Progenitor cell of endocrine pancreas (in vitro differentiated cells): Measurements from ENCODE around the gene PDCD7. TPM values are rescaled to one million over a fixed set of nuclear protein-coding genes. Genes with fewer than 3 reads are reported as not detected.

Experiments
- DNase-seq: peaks from one replicate; pipeline ENCODE4 v3.0.0; 2021; ENCODE audit warnings: low spot score; ENCODE audit not compliant: unreplicated experiment
- H3K27ac Mint-ChIP-seq: 2 replicates; pipeline ENCODE4 v1.8.0; 2021; ENCODE audit warnings: mild to moderate bottlenecking, moderate library complexity, mixed read lengths
- H3K27me3 Mint-ChIP-seq: 2 replicates; pipeline ENCODE4 v1.8.0; 2021; ENCODE audit warnings: mixed read lengths
- H3K36me3 Mint-ChIP-seq: 2 replicates; pipeline ENCODE4 v1.8.0; 2022; ENCODE audit warnings: mixed read lengths; ENCODE audit not compliant: insufficient read depth
- H3K4me1 Mint-ChIP-seq: 2 replicates; pipeline ENCODE4 v1.8.0; 2021; ENCODE audit warnings: low read depth, mixed read lengths
- H3K4me3 Mint-ChIP-seq: 2 replicates; pipeline ENCODE4 v1.8.0; 2021; ENCODE audit warnings: low read depth, mild to moderate bottlenecking, moderate library complexity, mixed read lengths
- H3K9me3 Mint-ChIP-seq: 2 replicates; pipeline ENCODE4 v1.8.0; 2021; ENCODE audit warnings: low read depth, mixed read lengths
- CTCF ChIP-seq: fragments of 200-600 bp; sonication (generic); IDR thresholded peaks from one replicate; pipeline ENCODE4 v1.5.0; 2021; ENCODE audit warnings: antibody characterized with exemption, mild to moderate bottlenecking; ENCODE audit not compliant: unreplicated experiment
- total RNA-seq: library from RNA; stranded (reverse); gene quantifications from 2 replicates; pipeline ENCODE4 v1.2.1, GENCODE V29; 2021

PDCD7 gene
- total RNA-seq, 1 donor from 2014 or later = 34.4 TPM

- Mint-ChIP-seq H3K9me3 (peaks cover 5% of the 10 kb centered on the region), H3K27me3 (peaks cover 29% of the 10 kb centered on the region), H3K27ac (no peak overlapping the region), H3K36me3 (no peaks in the 10 kb centered on the region), H3K4me3 (no peak overlapping the region), H3K4me1 (peaks cover 2% of the 10 kb centered on the region)
- no peak for DNase-seq
- TF ChIP-seq CTCF = no peak
Observed at GRCh38 chr15:65072617-65073016, 61.0 kb downstream of the PDCD7 start.

GRCh38 chr15:65072027-65072426 lies 61.6 kb downstream of the PDCD7 start:
- Mint-ChIP-seq H3K9me3 (peaks cover 5% of the 10 kb centered on the region), H3K4me3 (no peak overlapping the region), H3K36me3 (no peaks in the 10 kb centered on the region), H3K4me1 (peaks cover 4% of the 10 kb centered on the region), H3K27ac (no peak overlapping the region), H3K27me3 (peaks cover 32% of the 10 kb centered on the region)
- no peak for DNase-seq
- no peak for TF ChIP-seq CTCF

- Mint-ChIP-seq H3K27ac (no peak overlapping the region), H3K27me3 (peaks cover 35% of the 10 kb centered on the region), H3K36me3 (no peaks in the 10 kb centered on the region), H3K4me3 (no peak overlapping the region), H3K4me1 (peaks cover 4% of the 10 kb centered on the region), H3K9me3 (peaks cover 4% of the 10 kb centered on the region)
- TF ChIP-seq CTCF = no peak
- no peak for DNase-seq
Observed at GRCh38 chr15:65071381-65071811, 62.2 kb downstream of the PDCD7 start.

GRCh38 chr15:65069779-65070546 lies 63.6 kb downstream of the PDCD7 start:
- H3K4me1 Mint-ChIP-seq = peaks cover 4% of the 10 kb centered on the region
- peaks cover 42% of the 10 kb centered on the region for H3K27me3 Mint-ChIP-seq
- no peaks in the 10 kb centered on the region for H3K9me3 Mint-ChIP-seq
- H3K4me3 Mint-ChIP-seq = no peak overlapping the region
- H3K36me3 Mint-ChIP-seq = no peaks in the 10 kb centered on the region
- no peak overlapping the region for H3K27ac Mint-ChIP-seq
- DNase-seq = no peak
- no peak for TF ChIP-seq CTCF

GRCh38 chr15:65069179-65069578 lies 64.4 kb downstream of the PDCD7 start:
- no peak overlapping the region for H3K27ac Mint-ChIP-seq
- H3K36me3 Mint-ChIP-seq = no peaks in the 10 kb centered on the region
- H3K27me3 Mint-ChIP-seq = peaks cover 42% of the 10 kb centered on the region
- no peaks in the 10 kb centered on the region for H3K9me3 Mint-ChIP-seq
- no peak for TF ChIP-seq CTCF
- DNase-seq = no peak
- H3K4me1 Mint-ChIP-seq = peaks cover 4% of the 10 kb centered on the region
- no peak overlapping the region for H3K4me3 Mint-ChIP-seq
